ENCODE data around the gene MBNL3. TPM values are rescaled to one million over a fixed set of nuclear protein-coding genes. Genes with fewer than 3 reads are reported as not detected.

Gene MBNL3
- total RNA-seq, 2 experiments from 2014 or later, result 28.3 to 30.7 TPM

- Mint-ChIP-seq H3K36me3 (peaks cover 2% of the 10 kb centered on the region), H3K4me1 (no peaks in the 10 kb centered on the region), H3K27ac (no peak overlapping the region), H3K4me3 (no peak overlapping the region), H3K9me3 (no peaks in the 10 kb centered on the region), H3K27me3 (no peaks in the 10 kb centered on the region)
- POLR2A ChIA-PET, result no interaction called here
- DNase-seq (no peak), ATAC-seq (ENCODE audit: low read depth) (no peak)
These were observed 63.0 kb downstream of the MBNL3 start for GRCh38 chrX:132425744-132426318.

- DNase-seq, result no peak
- no peak for ATAC-seq (ENCODE audit: low read depth)
- Mint-ChIP-seq H3K36me3 (peaks cover 3% of the 10 kb centered on the region), H3K9me3 (no peaks in the 10 kb centered on the region), H3K4me1 (no peaks in the 10 kb centered on the region), H3K27ac (no peak overlapping the region), H3K27me3 (no peaks in the 10 kb centered on the region), H3K4me3 (no peak overlapping the region)
- POLR2A ChIA-PET, result no interaction called here
These were observed 65.5 kb downstream of the MBNL3 start for GRCh38 chrX:132423323-132423722.

- ATAC-seq (ENCODE audit: low read depth) (no peak), DNase-seq (no peak)
- Mint-ChIP-seq H3K4me1 (no peaks in the 10 kb centered on the region), H3K4me3 (no peak overlapping the region), H3K27ac (no peak overlapping the region), H3K27me3 (no peaks in the 10 kb centered on the region), H3K36me3 (peaks cover 4% of the 10 kb centered on the region), H3K9me3 (no peaks in the 10 kb centered on the region)
- POLR2A ChIA-PET, result no interaction called here
These were observed 73.8 kb downstream of the MBNL3 start for GRCh38 chrX:132415012-132415411.

- H3K9me3 Mint-ChIP-seq, result no peaks in the 10 kb centered on the region
- POLR2A ChIA-PET, result no interaction called here
- H3K4me3 Mint-ChIP-seq, result no peak overlapping the region
- DNase-seq (no peak), ATAC-seq (ENCODE audit: low read depth) (no peak)
- H3K4me1 Mint-ChIP-seq, result no peaks in the 10 kb centered on the region
- no peak overlapping the region for H3K27ac Mint-ChIP-seq
- peaks cover 3% of the 10 kb centered on the region for H3K36me3 Mint-ChIP-seq
- H3K27me3 Mint-ChIP-seq, result no peaks in the 10 kb centered on the region
These were observed 74.4 kb downstream of the MBNL3 start for GRCh38 chrX:132414404-132414803.

GRCh38 chrX:132413459-132413858 lies 75.4 kb downstream of the MBNL3 start:
- Mint-ChIP-seq H3K27ac (no peak overlapping the region), H3K9me3 (no peaks in the 10 kb centered on the region), H3K4me3 (no peak overlapping the region), H3K4me1 (no peaks in the 10 kb centered on the region), H3K36me3 (peaks cover 3% of the 10 kb centered on the region), H3K27me3 (no peaks in the 10 kb centered on the region)
- ATAC-seq (ENCODE audit: low read depth), result no peak
- POLR2A ChIA-PET, result no interaction called here
- no peak for DNase-seq

GRCh38 chrX:132412208-132412607 lies 76.6 kb downstream of the MBNL3 start:
- no peaks in the 10 kb centered on the region for H3K27me3 Mint-ChIP-seq

GRCh38 chrX:132411310-132411977 lies 77.4 kb downstream of the MBNL3 start:
- Mint-ChIP-seq H3K4me3 (no peak overlapping the region), H3K9me3 (no peaks in the 10 kb centered on the region), H3K27me3 (no peaks in the 10 kb centered on the region), H3K36me3 (no peaks in the 10 kb centered on the region), H3K27ac (no peak overlapping the region), H3K4me1 (no peaks in the 10 kb centered on the region)
- DNase-seq (no peak), ATAC-seq (ENCODE audit: low read depth) (no peak)
- POLR2A ChIA-PET, result no interaction called here

More at GRCh38 chrX:132412208-132412607, 76.6 kb downstream of the MBNL3 start:
- no peak overlapping the region for H3K27ac Mint-ChIP-seq
- no peaks in the 10 kb centered on the region for H3K9me3 Mint-ChIP-seq
- H3K36me3 Mint-ChIP-seq, result peaks cover 3% of the 10 kb centered on the region
- no peak for ATAC-seq (ENCODE audit: low read depth)
- POLR2A ChIA-PET, result interaction anchor here (0.6 kb wide), 1 partner anchor 175 kb away, joined by 3 read pairs; no protein-coding TSS in a partner anchor
- H3K4me3 Mint-ChIP-seq, result no peak overlapping the region
- DNase-seq, result no peak
- H3K4me1 Mint-ChIP-seq, result no peaks in the 10 kb centered on the region

GRCh38 chrX:132409780-132410556 lies 78.9 kb downstream of the MBNL3 start:
- Mint-ChIP-seq H3K9me3 (no peaks in the 10 kb centered on the region), H3K36me3 (peaks cover 2% of the 10 kb centered on the region), H3K27me3 (no peaks in the 10 kb centered on the region), H3K4me3 (no peak overlapping the region), H3K4me1 (no peaks in the 10 kb centered on the region), H3K27ac (no peak overlapping the region)
- ATAC-seq (ENCODE audit: low read depth) (no peak), DNase-seq (no peak)
- POLR2A ChIA-PET, result no interaction called here

- no peak overlapping the region for H3K27ac Mint-ChIP-seq
- H3K9me3 Mint-ChIP-seq, result no peaks in the 10 kb centered on the region
- POLR2A ChIA-PET, result no interaction called here
- H3K4me1 Mint-ChIP-seq, result no peaks in the 10 kb centered on the region
- no peak for ATAC-seq (ENCODE audit: low read depth)
- H3K4me3 Mint-ChIP-seq, result no peak overlapping the region
- H3K36me3 Mint-ChIP-seq, result peaks cover 4% of the 10 kb centered on the region
- H3K27me3 Mint-ChIP-seq, result no peaks in the 10 kb centered on the region
- DNase-seq, result no peak
These were observed 81.1 kb downstream of the MBNL3 start for GRCh38 chrX:132407691-132408090.

- no peak for ATAC-seq (ENCODE audit: low read depth)
- no peaks in the 10 kb centered on the region for H3K9me3 Mint-ChIP-seq
- H3K27me3 Mint-ChIP-seq, result no peaks in the 10 kb centered on the region
- peaks cover 4% of the 10 kb centered on the region for H3K36me3 Mint-ChIP-seq
- H3K4me1 Mint-ChIP-seq, result no peaks in the 10 kb centered on the region
- no peak overlapping the region for H3K27ac Mint-ChIP-seq
- POLR2A ChIA-PET, result no interaction called here
- no peak for DNase-seq
- no peak overlapping the region for H3K4me3 Mint-ChIP-seq
These were observed 82.7 kb downstream of the MBNL3 start for GRCh38 chrX:132406106-132406505.

GRCh38 chrX:132404266-132404665 lies 84.6 kb downstream of the MBNL3 start:
- Mint-ChIP-seq H3K27me3 (no peaks in the 10 kb centered on the region), H3K9me3 (no peaks in the 10 kb centered on the region), H3K36me3 (peaks cover 4% of the 10 kb centered on the region), H3K4me3 (no peak overlapping the region), H3K27ac (no peak overlapping the region), H3K4me1 (no peaks in the 10 kb centered on the region)
- ATAC-seq (ENCODE audit: low read depth) (no peak), DNase-seq (no peak)
- POLR2A ChIA-PET, result no interaction called here

GRCh38 chrX:132401935-132402334 lies 86.9 kb downstream of the MBNL3 start:
- H3K4me3 Mint-ChIP-seq, result no peak overlapping the region
- peaks cover 4% of the 10 kb centered on the region for H3K36me3 Mint-ChIP-seq
- H3K27me3 Mint-ChIP-seq, result no peaks in the 10 kb centered on the region
- H3K4me1 Mint-ChIP-seq, result no peaks in the 10 kb centered on the region
- no peaks in the 10 kb centered on the region for H3K9me3 Mint-ChIP-seq
- ATAC-seq (ENCODE audit: low read depth), result no peak
- POLR2A ChIA-PET, result interaction anchor here (0.6 kb wide), 1 partner anchor 345 kb away, joined by 3 read pairs; no protein-coding TSS in a partner anchor
- DNase-seq, result no peak
- no peak overlapping the region for H3K27ac Mint-ChIP-seq

- H3K27me3 Mint-ChIP-seq, result no peaks in the 10 kb centered on the region
- DNase-seq (no peak), ATAC-seq (ENCODE audit: low read depth) (no peak)
- no peaks in the 10 kb centered on the region for H3K9me3 Mint-ChIP-seq
- no peak overlapping the region for H3K4me3 Mint-ChIP-seq
- POLR2A ChIA-PET, result no interaction called here
- peaks cover 4% of the 10 kb centered on the region for H3K36me3 Mint-ChIP-seq
- H3K4me1 Mint-ChIP-seq, result no peaks in the 10 kb centered on the region
- no peak overlapping the region for H3K27ac Mint-ChIP-seq
These were observed 88.1 kb downstream of the MBNL3 start for GRCh38 chrX:132400706-132401105.

GRCh38 chrX:132395645-132396044 lies 93.2 kb downstream of the MBNL3 start:
- ATAC-seq (ENCODE audit: low read depth) (no peak), DNase-seq (no peak)
- Mint-ChIP-seq H3K27me3 (no peaks in the 10 kb centered on the region), H3K36me3 (no peaks in the 10 kb centered on the region), H3K4me3 (no peak overlapping the region), H3K4me1 (no peaks in the 10 kb centered on the region), H3K27ac (no peak overlapping the region), H3K9me3 (no peaks in the 10 kb centered on the region)
- POLR2A ChIA-PET, result no interaction called here

Data from activated naive CD8-positive, alpha-beta T cell treated with anti-CD3 and anti-CD28 coated beads, Interleukin-2, amount 10 ng/mL, durations not matched to agents 7 days and 5 days (primary cell).